K562 (cell line): ENCODE data around the gene HYAL3. TPM values are rescaled to one million over a fixed set of nuclear protein-coding genes. Genes with fewer than 3 reads are reported as not detected.

Experiments
- ATAC-seq: fragments of 200-7000 bp; cut with Tn5 transposase; 3 replicates; pipeline ENCODE4 v1.9.1; 2020; ENCODE audit warnings: moderate library complexity
- BruUV-seq: library from RNA; stranded (reverse); fragments of 400-500 nt; replicated peaks from 2 replicates; lab custom pipeline; 2021; lab: Mats Ljungman, UMichigan
- CTCF ChIA-PET: fragments of 300-600 bp; formaldehyde crosslinking; extraction: SDS; loops from one replicate; lab custom pipeline; 2021; ENCODE audit warnings: low intra/inter-chr PET ratio; lab: Yijun Ruan, JAX
- POLR2A ChIA-PET: fragments of 300-600, 350-650 bp; sonication (Branson Sonifier 250); formaldehyde crosslinking; extraction: SDS; loops from one replicate; lab custom pipeline; 2021; ENCODE audit warnings: antibody characterized with exemption, inconsistent platforms; lab: Yijun Ruan, JAX
- DNase-seq, 4 experiments: peaks; one replicate each; pipeline versions ENCODE4 v3.0.0 to v3.0.0-alpha.2; 2011 to 2018; ENCODE audit warnings: low spot score in 3 of 4, mixed read lengths in 3 of 4; ENCODE audit errors: extremely low read depth in 1 of 4
- FAIRE-seq: peaks from 2 replicates; lab custom pipeline; 2011; peaks lifted over from hg19 to GRCh38; lab: Jason Lieb, UNC
- H2AFZ ChIP-seq: 2 replicates; pipeline ENCODE4 v1.6.0; 2011; ENCODE audit warnings: low read depth, low read length, control low read depth, inconsistent platforms
- H3K27ac ChIP-seq: fragments of 200-600 bp; 3 replicates; pipeline ENCODE4 v1.8.0; 2011; ENCODE audit warnings: low read depth, mild to moderate bottlenecking, control low read depth, inconsistent platforms, low read length, moderate library complexity, mixed read lengths; ENCODE audit errors: extremely low read depth
- H3K27me3 ChIP-seq, 2 experiments: fragments of 300-600 bp in 1 of 2; 2 replicates in 1 of 2; 3 replicates in 1 of 2; pipeline versions ENCODE4 v1.6.0 to v1.8.0; 2011; ENCODE audit warnings: inconsistent platforms in 2 of 2, low read length in 2 of 2, mild to moderate bottlenecking in 1 of 2, mixed read lengths in 1 of 2, moderate library complexity in 1 of 2; ENCODE audit not compliant: control insufficient read depth in 2 of 2, insufficient read depth in 2 of 2
- H3K36me3 ChIP-seq: fragments of 300-600 bp; 3 replicates; pipeline ENCODE4 v1.8.0; 2011; ENCODE audit warnings: mild to moderate bottlenecking, low read length, inconsistent platforms; ENCODE audit not compliant: control insufficient read depth, insufficient read depth
- H3K4me1 ChIP-seq, 2 experiments: fragments of 200-600 bp in 1 of 2; replicated peaks in 1 of 2; 2 replicates in 1 of 2; 3 replicates in 1 of 2; pipeline versions ENCODE4 v1.5.1 to v1.8.0; 2011; ENCODE audit warnings: inconsistent platforms in 2 of 2, low read length in 2 of 2, mild to moderate bottlenecking in 1 of 2, mixed read lengths in 1 of 2, moderate library complexity in 1 of 2; ENCODE audit not compliant: control insufficient read depth in 2 of 2, insufficient read depth in 2 of 2
- H3K4me2 ChIP-seq: 2 replicates; pipeline ENCODE4 v1.6.1; 2011; ENCODE audit warnings: low read length, control low read depth, inconsistent platforms, mixed read lengths; ENCODE audit not compliant: insufficient read depth
- H3K4me3 ChIP-seq: fragments of 200-600 bp; sonication (generic), shearing (Covaris generic); 2 replicates; pipeline ENCODE4 v1.5.1; 2016; ENCODE audit warnings: control low read depth, inconsistent platforms
- H3K79me2 ChIP-seq: fragments of 200-600 bp; 3 replicates; pipeline ENCODE4 v1.8.0; 2011; ENCODE audit warnings: low read length, inconsistent platforms; ENCODE audit not compliant: control insufficient read depth, insufficient read depth
- H3K9ac ChIP-seq, 2 experiments: 2 replicates each; pipeline versions ENCODE4 v1.6.0 to v1.6.1; 2011; ENCODE audit warnings: low read depth in 2 of 2, low read length in 2 of 2, control low read depth in 1 of 2, inconsistent platforms in 1 of 2, mild to moderate bottlenecking in 1 of 2, mixed read lengths in 1 of 2; ENCODE audit not compliant: insufficient read depth in 1 of 2
- H3K9me1 ChIP-seq: one replicate; pipeline ENCODE4 v1.6.0; 2011; ENCODE audit warnings: inconsistent platforms, mild to moderate bottlenecking, low read length, moderate library complexity; ENCODE audit not compliant: control insufficient read depth, insufficient read depth
- H3K9me3 ChIP-seq: replicated peaks from 2 replicates; pipeline ENCODE4 v1.5.1; 2011; ENCODE audit warnings: low read depth, low read length, inconsistent platforms; ENCODE audit not compliant: control insufficient read depth, insufficient read depth
- H4K20me1 ChIP-seq: replicated peaks from 2 replicates; pipeline ENCODE4 v1.6.1; 2011; ENCODE audit warnings: low read length, inconsistent platforms, mixed read lengths; ENCODE audit not compliant: control insufficient read depth, insufficient read depth
- ARID3B ChIP-seq: fragments of 250-450 bp; sonication (Bioruptor Pico); IDR thresholded peaks from 2 replicates; pipeline ENCODE4 v1.4.0; 2020; ENCODE audit warnings: borderline replicate concordance
- GTF2F1 ChIP-seq: IDR thresholded peaks from 2 replicates; pipeline ENCODE4 v1.6.1; 2011; ENCODE audit warnings: low read depth, low read length, improper control_type of control experiment
- WGBS: fragments of 100-300 bp; shearing (Covaris generic); methylation state at CpG from one replicate; pipeline ENCODE4 v1.1.6; 2016; ENCODE audit warnings: low coverage, mixed read lengths; ENCODE audit not compliant: insufficient coverage; ENCODE audit errors: missing lambda C conversion rate; 5-methylcytosine and 5-hydroxymethylcytosine counted together
- in situ Hi-C: fragments of 300-500 bp; cut with MboI; formaldehyde crosslinking; loops from 4 replicates; pipeline ENCODE4 v1.15.0; 2018; ENCODE audit warnings: inconsistent platforms, mixed read lengths
- intact Hi-C: fragments of 100-400 bp; cut with micrococcal nuclease; formaldehyde crosslinking; loops from 2 replicates; pipeline ENCODE4 v1.14.2; 2022
- polyA plus RNA-seq, 8 experiments: library from polyadenylated mRNA; depleted of rRNA in 4 of 8; stranded (reverse) in 5 of 8; unstranded in 3 of 8; fragments of >200 nt; fragmentation: Nextera tagmentation in 2 of 8; fragmentation: Illumina TruSeq in 1 of 8; extraction: Ambion mirVana in 2 of 8; extraction: Trizol in 1 of 8; gene quantifications; 2 replicates each; pipeline versions ENCODE4 v1.2.1 to v1.2.3, GENCODE V29; 2011 to 2014; ENCODE audit warnings: inconsistent platforms in 1 of 8, missing spikeins in 1 of 8
- total RNA-seq, 7 experiments: library from RNA; depleted of rRNA in 6 of 7; stranded (reverse); fragments of >200 nt in 6 of 7; fragmentation: Illumina TruSeq in 2 of 7; extraction: Trizol in 2 of 7; gene quantifications; 2 replicates each; pipeline versions ENCODE4 v1.2.1 to v1.2.3, GENCODE V29; 2011 to 2021; ENCODE audit warnings: low replicate concordance in 1 of 7

HYAL3 gene
- total and polyA plus RNA-seq, 9 of the 15 experiments (the other 6 are each of a cell fraction or from before 2014, with no cell fraction given), result 0.38 to 9.1 (median 6.8) TPM

- no peak for ATAC-seq
- POLR2A ChIA-PET, result interaction anchor here (0.9 to 1.2 kb wide), 2 partner anchors 16 to 73 kb away, joined by 3 read pairs; no protein-coding TSS in a partner anchor
- Histone ChIP-seq H4K20me1 (no peaks in the 10 kb centered on the region; the same call in 1 of the 2 replicates), H3K9me1 (no peaks in the 10 kb centered on the region), H3K4me2 (no peak overlapping the region), H3K27ac (no peak overlapping the region), H3K9me3 (no peaks in the 10 kb centered on the region), H3K36me3 (no peaks in the 10 kb centered on the region), H3K79me2 (no peaks in the 10 kb centered on the region), H3K27me3 (no peaks in the 10 kb centered on the region)
- intact Hi-C loops (no loop called here), in situ Hi-C loops (no loop called here)
- WGBS, result 0% methylated on average over 3 of the region's 3 CpGs
- no TSS peak for BruUV-seq
- FAIRE-seq, result no peak
- DNase-seq, result no peak
- TF ChIP-seq ARID3B (CRISPR knock-in tag) (no peak), GTF2F1 (no peak)
- TF ChIP-seq, all 486 proteins: peak for 0
- H3K4me1 ChIP-seq, result peaks cover 6 to 59% of the 10 kb centered on the region in 2 experiments; a peak in 4 of 5 replicates
- no peak overlapping the region for H3K4me3 ChIP-seq
- H3K9ac ChIP-seq, result no peak overlapping the region
- H2AFZ ChIP-seq, result no peak overlapping the region
- CTCF ChIA-PET, result no interaction called here
These were observed 30.9 kb downstream of the HYAL3 start for GRCh38 chr3:50268276-50268675.
